Hypothalamus (tissue), 51 donors: Measurements from ENCODE around the gene APOBR.
"Not testable (repeated sequence)": the region's sequence is repeated elsewhere in the genome, so short reads cannot be mapped to it uniquely, and the experiment has no call there.

Experiments
- DNase-seq, 51 donors: peaks; one replicate each; lab custom pipeline; 2025; lab: John Stamatoyannopoulos, UW

Gene APOBR

GRCh38 chr16:28497386-28497785, 2.9 kb downstream of the APOBR start:
- no peak for DNase-seq

DNA sequence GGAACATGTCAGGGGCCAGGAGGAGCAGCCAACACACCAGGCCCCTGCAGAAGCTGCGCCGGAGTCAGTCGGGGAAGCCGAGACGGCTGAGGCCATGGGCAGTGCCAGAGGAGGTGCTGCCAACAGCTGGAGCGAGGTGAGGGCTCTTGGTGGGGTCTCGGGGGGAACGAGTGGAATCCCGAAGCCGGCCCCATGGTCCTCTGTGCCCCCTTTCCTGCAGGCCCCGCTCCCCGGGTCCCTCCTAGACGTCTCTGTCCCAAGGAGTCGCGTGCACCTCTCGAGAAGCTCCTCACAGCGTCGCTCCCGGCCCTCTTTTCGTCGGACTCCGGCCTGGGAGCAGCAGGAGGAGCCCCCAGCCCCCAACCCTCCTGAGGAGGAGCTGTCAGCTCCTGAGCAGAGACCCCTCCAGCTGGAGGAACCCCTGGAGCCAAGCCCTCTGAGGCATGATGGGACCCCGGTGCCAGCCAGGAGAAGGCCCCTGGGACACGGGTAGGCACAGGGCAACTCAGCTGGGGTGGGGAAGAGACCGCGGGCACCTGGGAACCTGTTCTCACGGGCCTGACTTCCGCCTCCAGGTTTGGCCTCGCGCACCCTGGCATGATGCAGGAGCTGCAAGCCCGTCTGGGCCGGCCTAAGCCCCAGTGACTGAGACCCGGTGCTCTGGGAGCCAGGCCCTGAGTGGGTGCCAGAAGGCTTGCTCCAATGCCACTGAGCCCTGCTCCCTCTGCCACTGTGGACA, 3.6 kb downstream of the APOBR start:
- DNase-seq = no peak

- no peak for DNase-seq
Observed at GRCh38 chr16:28498666-28499381, 4.4 kb downstream of the APOBR start.

DNA sequence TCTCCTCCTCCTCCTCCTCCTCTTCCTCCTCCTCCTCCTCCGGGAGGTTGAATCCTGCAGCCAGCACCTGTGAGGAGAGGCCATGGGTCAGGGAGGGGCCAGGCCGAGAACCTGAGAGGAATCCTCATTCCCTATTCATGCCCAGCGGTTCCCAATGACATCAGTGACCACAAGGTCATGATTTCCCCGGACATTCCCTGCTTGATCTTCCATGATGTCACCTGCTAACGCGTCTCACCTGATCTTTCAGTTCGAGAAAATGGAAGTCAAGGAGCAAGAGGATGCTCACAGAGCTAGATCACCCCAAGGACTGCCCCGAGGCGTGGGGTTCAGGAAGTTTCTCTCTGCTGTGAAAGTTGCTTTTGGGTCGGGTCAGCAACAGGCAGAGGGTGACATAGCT, 5.4 kb downstream of the APOBR start:
- no peak for DNase-seq

GRCh38 chr16:28500476-28501180, 6.2 kb downstream of the APOBR start:
- DNase-seq = not testable (repeated sequence)

GRCh38 chr16:28501258-28502232, 7.1 kb downstream of the APOBR start:
- DNase-seq = no peak

DNA sequence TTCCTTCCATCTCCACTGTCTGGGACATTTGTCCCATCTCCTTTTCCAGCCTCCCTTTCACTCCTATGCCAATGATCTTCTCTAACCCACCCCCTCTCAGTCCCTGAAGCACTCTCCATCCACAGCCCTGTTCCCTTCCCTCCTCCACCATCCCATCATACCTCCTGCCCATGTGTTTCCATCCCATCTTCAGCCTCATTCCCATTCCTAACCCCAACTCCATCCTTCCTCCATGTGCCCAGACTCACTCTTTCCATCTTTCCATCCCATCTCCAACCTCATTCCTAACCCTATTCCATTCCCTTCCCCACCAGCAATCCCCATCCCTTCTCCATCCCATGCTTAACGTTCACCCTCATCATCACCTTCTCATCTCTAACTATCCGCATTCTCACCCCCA, 7.8 kb downstream of the APOBR start:
- DNase-seq = no peak

- no peak for DNase-seq
Observed at GRCh38 chr16:28503470-28504259, 9.2 kb downstream of the APOBR start.

GRCh38 chr16:28504707-28505404, 10.4 kb downstream of the APOBR start:
- DNase-seq = no peak

GRCh38 chr16:28505489-28506137, 11.2 kb downstream of the APOBR start:
- no peak for DNase-seq

DNA sequence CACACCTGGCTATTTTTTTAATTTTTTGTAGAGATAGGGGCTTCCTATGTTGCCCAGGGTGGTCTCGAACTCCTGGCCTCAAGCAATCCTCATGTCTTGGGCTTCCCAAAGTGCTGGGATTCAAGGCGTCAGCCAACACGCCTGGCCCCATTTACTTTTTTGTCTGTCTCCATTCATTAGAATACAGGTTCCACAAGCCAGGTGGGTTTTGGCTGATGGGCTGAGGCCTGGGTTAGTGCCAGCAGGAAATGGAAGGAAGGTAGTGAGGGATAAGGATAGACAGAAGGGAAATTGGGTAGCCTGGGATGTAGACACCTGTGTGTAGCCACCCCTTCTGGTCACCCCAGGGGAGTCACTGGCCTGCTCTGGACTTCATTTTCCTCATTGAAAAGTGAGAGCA, 16.6 kb downstream of the APOBR start:
- no peak for DNase-seq

DNA sequence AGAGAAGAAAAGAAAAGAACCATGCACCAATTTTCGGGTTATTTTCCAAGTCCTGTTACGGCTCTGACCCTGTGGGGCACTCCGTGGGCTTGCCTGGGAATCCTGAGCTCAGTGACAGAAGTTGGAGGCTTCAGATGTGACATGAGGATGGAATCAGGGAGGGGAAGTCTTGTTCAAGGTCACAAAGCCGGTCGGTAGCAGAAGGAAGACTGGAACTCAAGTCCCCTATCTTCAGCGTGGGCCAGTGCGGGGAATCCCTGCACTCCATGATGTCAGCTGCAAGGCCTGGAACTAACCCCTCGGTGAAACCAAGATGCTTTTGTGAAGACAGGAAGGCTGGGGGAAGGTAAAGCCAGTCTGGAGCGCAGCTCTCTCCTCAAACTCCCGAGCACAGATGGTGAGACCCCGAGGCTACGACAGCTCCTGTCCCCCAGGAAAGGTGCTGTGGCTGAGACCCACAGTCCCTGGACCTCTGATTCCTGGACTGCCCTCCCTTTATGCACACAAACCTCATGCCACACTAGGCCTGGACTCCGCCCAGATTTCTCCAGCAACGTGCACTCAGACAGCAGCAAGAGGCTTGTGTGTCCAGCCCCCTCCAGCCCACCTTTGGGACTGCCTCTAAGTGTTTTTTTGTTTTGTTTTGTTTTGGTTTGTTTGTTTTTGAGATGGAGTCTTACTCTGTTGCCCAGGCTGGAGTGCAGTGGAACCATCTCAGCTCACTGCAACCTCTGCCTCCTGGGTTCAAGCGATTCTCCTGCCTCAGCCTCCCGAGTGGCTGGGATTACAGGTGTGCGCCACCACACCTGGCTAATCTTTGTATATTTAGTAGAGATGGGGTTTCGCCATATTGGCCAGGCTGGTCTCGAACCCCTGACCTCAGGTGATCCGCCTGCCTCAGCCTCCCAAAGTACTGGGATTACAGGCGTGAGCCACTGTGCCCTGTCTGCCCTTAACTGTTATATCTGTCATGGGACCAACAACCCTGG, 17.7 kb downstream of the APOBR start:
- DNase-seq = no peak

- no peak for DNase-seq
Observed at GRCh38 chr16:28513484-28514181, 19.2 kb downstream of the APOBR start.

GRCh38 chr16:28514246-28514645, 19.8 kb downstream of the APOBR start:
- DNase-seq = no peak

DNA sequence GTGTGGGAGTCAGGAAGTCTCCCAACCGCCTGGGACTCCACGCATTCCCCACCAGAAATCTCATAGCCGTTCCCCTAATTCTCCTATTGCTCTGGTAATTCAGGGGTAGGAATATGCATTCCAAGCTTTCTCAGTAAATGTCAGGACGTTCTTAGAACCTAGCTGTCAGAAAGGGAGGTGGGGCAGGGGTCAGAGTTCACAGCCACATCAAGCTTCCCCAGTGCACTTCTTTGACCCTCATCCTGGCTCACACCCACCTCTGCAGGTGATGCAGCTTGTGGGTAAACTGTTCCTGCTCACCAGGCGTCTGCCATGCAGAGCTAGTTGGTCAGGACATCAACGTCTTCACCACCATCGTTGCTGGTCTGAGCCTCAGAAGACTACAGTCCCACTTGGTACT, 26.2 kb downstream of the APOBR start:
- no peak for DNase-seq

GRCh38 chr16:28521436-28521835, 27.0 kb downstream of the APOBR start:
- no peak for DNase-seq

GRCh38 chr16:28522792-28523191, 28.3 kb downstream of the APOBR start:
- DNase-seq = no peak
